ENCODE measurements around the gene GAREM1.
"Not testable (repeated sequence)": the region's sequence is repeated elsewhere in the genome, so short reads cannot be mapped to it uniquely, and the experiment has no call there.

Gene GAREM1

DNA sequence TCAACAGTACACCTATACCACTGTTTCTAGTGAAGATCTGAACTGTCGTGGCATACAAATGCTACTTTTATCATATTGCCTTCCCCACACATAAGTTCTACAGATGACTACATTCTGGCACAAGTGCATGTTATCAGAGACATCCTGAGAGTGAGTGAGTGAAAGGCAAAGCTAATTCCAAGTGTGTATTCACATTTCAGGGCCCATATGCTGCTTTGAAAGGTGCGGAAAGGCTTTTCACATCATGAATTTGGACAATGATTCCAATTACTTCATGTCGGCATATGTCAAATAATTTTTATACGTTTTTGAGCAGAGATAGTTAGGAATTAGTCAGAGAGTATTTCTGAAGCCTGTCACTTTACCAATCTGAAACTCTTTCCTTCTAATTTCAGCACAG lies 101.7 kb downstream of the GAREM1 start:
- no peak for DNase-seq (ENCODE audit: low read depth)

DNA sequence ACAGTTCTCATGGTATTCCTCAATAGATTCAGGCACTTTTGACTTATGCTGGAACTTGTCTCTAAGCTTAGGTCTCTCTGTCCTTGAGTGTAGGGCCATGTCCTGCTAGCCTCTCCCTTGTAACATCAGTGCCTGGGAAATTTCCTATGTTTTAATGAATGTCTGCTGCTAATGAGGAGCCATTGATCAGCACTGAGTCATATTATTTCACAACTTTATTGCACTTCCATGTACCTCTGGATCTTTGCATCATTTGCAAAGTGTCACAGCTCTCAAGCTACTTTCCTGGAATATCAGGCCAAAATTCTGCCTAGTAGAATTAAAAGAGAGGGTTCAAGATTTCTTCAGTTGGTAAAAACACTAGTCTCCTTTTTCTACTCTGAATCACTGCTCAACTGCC lies 102.5 kb downstream of the GAREM1 start:
- no peak for DNase-seq (ENCODE audit: low read depth)

DNA sequence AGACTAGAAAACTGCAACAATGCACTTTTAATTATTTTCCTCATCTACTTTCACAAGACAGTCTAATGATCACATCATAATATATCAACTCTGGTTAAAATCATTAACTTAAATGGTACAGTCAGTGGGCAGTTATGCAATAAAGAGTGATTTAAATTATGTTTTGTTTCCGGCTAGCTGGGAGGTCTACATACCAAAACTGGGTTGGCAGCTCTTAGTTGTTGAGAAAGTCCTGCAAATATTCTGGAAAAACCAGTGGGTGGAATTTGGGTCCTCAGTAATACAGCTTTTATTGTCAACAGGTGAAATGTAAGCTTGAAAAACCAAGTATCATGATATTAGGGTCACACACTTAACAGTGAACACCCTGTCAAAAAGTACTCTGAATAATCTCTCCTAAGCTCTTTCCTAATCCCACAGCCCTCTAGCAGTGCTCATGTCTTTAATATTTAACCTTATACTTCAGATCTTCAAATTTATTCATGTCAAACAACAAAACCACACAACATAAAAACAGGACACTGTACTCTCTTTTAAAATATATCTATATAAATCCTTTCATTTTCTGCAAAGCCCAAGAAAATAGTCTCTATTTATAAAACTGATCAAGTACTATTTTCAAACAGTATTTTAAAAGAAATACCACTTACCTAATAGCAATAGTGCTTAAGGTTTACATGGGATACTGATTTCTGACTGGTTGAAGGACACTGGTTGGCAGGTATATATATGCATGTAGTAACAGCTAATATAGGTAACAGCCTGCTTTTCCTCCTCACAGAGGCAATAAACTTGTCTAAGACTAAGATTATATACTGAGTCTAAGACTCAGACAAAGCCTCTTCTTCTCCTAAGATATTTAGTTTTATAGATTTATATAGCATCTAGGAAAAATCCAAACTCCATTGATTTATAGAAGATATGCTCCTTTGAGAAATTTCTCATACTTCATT lies 103.8 kb downstream of the GAREM1 start:
- no peak for DNase-seq (ENCODE audit: low read depth)

DNA sequence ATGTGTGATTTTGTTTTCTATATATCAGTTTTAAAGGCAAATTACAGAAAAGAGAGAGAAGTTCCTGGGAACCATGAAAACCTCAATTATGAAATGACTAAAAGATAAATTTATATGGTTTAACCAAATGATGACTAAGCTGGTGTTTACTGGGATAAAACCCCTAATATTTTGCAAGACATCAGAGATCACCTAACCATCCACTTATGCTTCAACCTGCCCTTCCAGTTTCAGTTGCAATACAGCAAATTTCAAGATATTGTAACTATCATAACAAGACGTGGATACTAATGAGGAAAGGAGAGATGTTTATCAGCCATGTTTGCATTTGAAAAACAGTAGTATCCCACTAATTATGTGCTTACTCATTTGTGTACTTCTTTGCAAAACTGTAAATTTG lies 108.2 kb downstream of the GAREM1 start:
- no peak for DNase-seq (ENCODE audit: low read depth)

DNA sequence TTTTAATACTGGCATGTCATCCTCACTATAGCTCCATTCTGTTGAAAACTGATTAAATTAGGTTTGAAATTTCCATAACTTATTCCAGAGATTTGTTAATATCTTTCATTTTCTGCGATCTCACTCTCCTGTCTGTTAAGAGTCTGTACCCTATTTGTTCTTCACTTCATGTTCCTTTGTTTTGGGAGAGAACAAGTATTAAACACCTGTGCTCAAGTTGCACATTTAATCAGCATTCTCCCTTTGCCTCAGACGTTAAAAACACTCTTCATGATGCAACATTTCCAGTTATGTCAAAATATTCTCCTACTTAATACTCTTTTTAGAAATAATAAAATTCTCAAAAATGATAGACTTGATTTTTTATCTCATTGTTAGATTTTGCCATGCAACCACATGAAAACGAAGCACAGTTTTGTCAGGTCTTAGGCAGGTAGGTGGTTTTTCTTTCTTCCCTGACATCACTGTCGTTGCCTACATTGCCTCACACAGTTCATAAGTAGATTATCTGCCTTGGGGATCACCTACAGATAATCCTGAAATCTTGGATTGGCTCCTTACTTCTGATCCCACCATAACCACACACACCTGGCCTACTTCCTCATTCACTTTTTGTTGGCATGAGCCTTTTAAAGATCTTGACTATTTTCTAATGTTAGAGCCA lies 109.9 kb downstream of the GAREM1 start:
- no peak for DNase-seq (ENCODE audit: low read depth)

DNA sequence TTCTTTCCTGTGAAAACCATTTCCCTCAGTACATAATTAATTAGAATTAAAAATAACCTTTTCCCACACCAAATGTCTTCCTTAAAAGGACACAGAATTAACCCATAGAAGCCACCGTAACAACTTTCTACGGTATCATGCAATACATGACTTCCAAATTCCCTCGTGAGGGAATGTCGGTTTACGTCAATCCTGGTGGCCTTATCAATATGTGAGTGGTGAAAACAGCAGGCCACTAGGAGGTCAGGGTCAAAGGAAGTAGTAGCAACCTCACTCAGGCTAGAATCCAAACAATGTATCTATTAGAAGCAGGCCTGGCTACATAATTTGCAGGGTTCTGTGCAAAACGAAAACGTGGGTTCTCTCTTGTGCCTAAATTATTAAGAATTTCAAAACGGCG lies 112.2 kb downstream of the GAREM1 start:
- no peak for DNase-seq (ENCODE audit: low read depth)

DNA sequence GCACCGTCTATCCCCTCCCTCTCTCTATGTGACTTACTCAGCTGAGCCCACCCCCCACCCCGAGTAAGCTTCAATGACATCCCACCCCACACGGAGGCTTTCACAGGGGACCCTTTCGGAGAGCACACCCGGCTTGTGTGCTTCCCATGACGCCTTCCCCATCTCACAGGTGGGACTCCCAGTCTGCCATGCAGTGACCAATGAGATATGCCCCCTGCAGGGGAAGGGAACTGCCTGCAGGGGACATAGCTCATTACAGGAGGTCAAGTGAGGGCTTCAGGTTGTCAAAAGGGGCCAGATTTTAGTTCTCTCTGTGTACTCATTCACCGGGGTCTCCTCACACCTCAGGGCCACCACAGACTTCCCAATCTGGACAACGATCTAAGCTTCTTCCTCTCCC lies 112.6 kb downstream of the GAREM1 start:
- DNase-seq (ENCODE audit: low read depth), result no peak

DNA sequence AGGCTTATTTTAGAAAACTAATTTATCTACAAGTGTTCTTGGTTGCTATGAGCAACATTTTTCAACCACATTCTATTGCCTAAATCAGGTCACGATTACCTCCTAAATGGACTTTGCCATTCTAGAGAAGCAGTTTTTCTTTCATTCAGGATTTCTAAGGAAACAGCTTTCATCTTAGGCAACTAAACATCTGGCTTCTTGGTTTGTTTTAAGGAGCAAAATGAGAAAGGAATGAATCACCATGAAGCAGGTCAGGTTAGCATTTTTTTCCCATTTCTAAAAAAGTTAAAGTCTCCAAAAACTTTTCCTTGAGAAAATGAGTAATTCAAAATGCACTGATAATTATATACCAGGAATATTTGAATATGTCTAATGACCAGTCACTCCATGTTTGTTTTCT lies 114.8 kb downstream of the GAREM1 start:
- no peak for DNase-seq (ENCODE audit: low read depth)

DNA sequence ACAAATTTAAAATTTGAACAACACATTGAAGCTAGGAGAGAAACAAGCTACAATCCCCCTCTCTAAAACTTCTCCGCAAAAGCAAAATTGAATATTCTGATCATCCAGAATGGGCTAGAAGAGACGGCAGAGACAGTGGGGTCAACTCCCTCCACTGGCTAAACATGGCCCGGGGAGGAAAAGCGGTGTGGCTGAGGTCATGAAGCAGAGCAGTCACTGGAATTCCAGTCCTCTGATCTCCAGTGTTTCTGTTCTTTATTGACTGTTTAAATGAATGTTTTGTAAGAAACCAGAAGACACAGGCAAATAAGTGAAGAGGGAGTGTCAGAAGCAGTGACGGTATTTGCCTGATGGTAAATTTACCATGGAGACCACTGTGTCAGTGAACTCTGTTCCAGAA lies 116.2 kb downstream of the GAREM1 start:
- no peak for DNase-seq (ENCODE audit: low read depth)

DNA sequence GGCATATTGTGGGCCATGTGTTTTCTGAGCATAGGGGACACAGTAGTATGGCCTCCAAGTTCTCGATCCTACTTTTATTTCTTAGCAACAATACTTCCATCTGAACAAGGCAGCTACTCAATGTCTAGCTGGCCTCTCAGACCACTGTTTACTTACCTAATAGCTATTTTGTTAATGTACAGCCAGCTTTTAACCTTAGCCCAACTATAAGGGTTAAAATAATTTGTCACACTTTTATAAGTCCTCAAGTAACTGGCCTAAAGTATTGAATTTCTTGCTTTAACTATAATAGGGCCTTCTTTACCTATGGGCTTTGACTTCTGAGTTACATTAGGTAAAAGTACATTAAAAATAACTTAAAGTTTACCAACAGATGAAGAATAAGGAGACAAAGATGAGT lies 117.4 kb downstream of the GAREM1 start:
- no peak for DNase-seq (ENCODE audit: low read depth)

DNA sequence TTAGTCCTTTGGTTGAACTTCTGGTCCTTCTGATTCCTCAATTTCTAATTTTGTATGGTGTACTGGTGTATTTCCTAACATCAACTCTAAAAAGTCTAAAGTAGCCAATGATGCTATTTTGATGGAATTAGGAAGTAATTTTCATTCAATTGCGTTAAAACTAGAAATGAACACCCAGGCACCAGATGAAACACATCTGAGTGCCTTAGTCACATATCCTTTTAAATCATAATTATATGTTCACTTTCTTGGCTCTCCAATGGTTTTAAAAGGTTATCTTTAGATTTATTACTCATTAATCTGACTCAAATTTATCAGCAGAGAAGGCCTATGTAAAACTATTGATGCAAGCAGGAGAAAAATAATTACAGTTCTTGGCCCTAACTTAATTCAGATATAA lies 119.7 kb downstream of the GAREM1 start:
- no peak for DNase-seq (ENCODE audit: low read depth)

DNA sequence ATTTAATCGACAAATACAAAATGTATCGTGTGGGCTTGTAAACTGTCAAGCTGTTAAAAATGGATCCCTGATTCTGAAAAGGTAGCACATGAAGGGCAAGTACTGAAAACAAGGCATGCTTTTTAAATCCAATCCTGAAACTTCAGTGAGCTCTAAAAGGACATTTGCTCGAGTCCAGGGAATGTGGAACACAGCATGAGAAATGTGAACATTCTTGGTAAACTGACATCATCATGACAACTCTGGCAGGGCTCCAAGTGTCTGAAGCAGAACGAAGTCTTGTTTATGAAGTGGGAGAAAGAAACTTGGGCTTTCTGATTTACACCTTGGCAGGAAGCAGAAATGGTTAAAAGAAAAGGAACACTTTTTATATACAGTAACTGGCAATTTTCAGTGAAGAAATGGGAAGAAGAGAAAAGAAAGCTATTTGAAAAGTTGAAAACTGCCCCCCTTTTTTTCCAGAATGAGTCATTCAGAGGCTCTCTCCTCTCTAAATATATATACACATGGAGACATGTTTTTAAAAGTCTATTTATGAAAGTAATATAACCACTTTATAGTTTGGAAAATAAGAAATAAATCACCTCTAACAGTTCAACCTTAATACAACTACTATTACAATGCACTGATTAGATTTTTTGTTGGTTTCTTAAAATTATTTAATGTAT lies 120.8 kb downstream of the GAREM1 start:
- DNase-seq (ENCODE audit: low read depth), result no peak

DNA sequence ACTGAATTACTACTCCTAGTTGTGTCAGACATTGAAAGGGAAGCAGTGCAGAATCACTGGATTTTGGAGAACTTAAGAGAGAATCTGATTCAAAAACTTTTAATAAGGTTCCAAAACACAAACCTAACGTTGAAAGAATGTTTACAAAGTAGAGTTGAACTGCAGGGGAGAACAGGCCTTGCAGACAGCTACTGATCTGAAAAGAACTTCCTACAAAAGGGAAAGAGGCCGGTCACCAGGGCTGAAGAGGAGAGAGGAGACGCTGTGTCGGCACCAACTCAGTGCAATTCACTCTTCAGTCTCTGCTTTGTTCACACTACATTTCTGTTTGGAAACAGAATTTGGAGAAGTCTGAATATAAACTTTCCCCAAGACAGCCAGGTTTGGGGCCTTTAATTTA lies 124.0 kb downstream of the GAREM1 start:
- DNase-seq (ENCODE audit: low read depth), result no peak

DNA sequence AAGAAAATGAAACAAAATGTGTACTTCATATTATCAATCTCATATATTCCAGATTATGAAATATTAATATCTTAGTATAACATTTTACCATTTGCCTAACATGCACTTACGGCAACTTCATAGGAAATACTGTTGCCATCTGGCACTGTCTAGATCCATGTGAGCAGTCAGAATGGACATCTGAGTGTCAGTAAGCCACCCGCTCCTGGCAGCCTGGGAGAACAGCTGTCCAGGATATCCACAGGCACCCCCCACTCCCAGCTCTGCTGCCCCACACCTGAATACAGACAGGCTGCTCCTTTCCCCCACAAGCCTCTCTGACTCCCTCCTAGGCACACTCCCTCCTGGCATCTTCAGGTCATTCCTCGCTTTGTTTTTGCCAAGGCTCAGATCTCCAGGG lies 127.0 kb downstream of the GAREM1 start:
- DNase-seq (ENCODE audit: low read depth), result no peak

DNA sequence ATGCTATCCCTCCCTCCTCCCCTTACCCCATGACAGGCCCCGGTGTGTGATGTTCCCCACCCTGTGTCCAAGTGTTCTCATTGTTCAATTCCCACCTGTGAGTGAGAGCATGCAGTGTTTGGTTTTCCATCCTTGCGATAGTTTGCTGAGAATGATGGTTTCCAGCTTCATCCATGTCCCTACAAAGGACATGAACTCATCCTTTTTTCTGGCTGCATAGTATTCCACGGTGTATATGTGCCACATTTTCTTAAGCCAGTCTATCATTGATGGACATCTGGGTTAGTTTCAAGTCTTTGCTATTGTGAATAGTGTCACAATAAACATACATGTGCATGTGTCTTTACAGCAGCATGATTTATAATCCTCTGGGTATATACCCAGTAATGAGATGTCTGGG lies 129.6 kb downstream of the GAREM1 start:
- DNase-seq (ENCODE audit: low read depth), result not testable (repeated sequence)

DNA sequence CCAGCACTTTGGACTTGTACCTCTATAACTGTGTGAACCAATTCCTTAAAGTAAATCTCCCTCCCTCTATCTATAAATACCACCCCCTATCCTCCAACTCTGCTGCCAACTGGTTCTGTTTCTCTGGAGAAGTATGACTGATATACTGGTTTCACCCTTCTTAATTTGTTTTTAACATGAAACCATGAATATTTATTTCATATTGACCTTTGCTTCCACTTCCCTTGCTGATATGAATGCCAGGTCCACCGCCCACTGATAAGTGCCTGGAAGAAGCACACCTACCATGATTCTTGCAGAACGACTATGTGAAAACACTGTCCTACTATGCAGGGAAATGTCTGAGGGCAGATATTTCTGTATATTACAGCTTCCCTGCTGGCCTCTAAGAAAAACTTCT lies 131.6 kb downstream of the GAREM1 start:
- no peak for DNase-seq (ENCODE audit: low read depth)

DNA sequence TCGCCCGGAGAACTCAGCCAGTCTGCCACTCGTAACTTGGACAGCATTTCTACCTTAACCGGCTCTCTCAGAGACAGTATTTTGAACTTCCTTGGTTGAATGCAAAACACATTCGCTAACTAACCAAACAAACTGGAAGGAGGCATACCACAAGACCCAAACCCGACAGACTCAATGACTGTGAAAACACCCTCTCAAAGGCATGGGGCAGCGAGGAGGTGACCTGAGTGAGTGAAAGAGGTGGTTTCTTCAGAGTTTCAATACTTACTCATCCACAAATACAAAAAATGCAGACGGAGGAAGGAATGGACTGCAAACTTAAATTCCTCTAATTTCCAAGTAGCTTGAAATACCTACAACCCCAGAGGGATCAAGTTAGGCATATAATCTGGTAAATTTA lies 132.9 kb downstream of the GAREM1 start:
- no peak for DNase-seq (ENCODE audit: low read depth)

DNA sequence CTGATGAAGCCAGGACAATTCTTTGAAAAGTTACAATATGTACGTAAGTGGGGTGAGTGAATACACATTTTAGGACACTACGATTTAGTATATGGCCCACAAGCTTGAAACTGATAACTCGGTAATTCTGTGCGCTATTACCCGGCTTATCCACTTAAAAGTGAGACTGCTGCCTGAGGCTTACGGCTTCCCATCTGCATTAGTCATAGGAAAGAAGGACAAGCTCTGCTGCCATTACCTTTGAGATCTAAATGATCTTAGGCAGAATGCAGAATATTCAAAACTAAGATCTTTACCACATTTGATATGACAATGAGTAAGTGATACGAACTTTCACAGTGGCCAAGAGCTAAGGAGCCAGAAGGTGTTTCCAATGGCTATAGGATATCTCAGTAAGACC lies 133.3 kb downstream of the GAREM1 start:
- no peak for DNase-seq (ENCODE audit: low read depth)

DNA sequence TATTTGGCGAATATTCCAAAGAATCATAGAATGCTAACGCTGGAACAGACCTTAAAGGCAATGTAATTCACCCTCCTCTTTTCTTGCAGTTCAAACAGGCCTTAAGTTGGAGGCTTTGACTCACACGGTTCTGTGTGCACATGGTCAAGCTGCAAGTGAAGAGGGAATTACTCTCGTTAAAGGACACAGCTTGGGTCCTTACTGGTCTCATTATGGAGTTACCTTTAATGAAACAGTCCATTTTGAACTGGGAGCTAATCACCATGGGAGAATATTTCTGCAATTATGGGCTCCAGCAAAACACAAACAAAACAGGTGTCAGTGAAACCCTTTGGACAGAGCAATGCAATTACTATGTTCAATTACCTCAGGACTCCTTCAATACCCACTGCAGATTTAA lies 135.5 kb downstream of the GAREM1 start:
- no peak for DNase-seq (ENCODE audit: low read depth)

DNA sequence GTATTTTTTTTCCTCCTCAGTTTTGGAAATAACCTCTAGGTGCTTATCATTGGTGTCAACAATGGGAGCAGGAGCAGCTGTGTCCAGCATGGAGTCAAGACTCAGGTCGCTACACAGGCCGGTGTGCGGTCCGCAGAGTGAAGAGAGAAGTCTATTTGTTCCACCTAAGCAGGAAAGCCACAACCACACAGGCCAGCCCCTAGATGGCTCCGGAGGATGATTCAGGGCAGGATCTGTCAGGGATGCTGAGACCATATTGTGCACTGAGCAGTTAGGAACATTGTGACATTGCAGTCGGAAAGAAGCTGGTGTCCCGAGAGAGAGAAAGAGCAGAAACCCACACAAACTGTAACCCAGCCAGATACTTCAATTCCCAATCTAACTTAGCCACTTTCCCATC lies 136.9 kb downstream of the GAREM1 start:
- no peak for DNase-seq (ENCODE audit: low read depth)

DNA sequence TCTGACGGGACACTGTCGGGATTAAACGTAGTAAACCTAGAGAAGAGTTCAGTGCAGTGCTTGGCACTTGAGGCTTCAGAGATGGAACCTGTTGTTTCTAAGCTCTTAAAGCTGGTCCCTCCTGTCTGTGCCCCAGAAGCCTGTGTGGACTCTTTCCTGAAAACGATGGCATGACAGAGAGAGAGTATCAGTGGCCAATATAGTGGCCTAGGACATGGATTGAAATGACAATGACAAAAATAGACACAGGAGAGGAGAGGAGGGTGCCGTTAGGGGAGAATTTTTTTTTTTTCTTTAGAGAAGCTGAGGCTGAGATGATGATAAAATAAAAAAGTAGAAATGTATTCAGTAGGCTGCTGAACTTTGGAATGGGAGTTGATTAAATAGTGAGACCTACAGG lies 138.0 kb downstream of the GAREM1 start:
- DNase-seq (ENCODE audit: low read depth), result no peak

DNA sequence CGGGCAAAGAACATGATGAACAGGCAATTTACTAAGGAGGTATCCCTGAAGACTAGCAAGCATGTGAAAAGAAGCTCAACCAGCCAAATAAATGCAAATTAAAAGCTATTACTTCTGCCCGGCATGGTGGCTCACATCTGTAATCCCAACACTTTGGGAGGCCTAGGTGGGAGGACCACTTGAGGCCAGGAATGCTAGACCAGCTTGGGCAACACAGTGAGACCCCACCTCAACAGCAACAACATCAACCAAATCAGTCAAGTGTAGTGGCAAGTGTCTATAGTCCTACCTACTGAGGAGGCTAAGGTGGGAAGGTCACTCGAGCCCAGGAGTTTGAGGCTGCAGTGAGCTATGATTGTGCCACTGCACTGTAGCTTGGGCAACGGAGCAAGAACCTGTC lies 141.7 kb downstream of the GAREM1 start:
- no peak for DNase-seq (ENCODE audit: low read depth)

DNA sequence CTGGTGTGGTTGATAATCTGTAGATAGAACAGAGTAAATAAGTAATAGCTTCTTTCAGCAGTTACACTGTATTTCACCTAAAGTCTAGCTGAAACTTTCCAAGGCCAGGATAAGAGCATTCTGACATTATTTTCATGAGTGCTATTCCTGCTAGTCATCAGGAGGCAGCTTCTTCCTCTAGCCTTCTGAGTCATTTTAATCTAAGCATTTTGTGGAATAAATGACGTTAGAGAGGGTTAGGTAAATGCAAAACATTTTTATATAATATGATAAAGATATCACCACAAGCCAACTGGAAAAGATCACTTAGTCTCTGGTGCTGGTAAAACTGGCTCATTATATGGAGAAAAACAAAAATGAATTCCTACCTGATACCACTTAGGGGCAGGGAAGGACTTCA lies 142.3 kb downstream of the GAREM1 start:
- DNase-seq (ENCODE audit: low read depth), result no peak

Data from stimulated activated CD8-positive, alpha-beta memory T cell treated with anti-CD3 and anti-CD28 coated beads, Interleukin-12 subunit alpha, Interleukin-12 subunit beta, amount 100 ng/mL, for 4 hours (primary cell).